HepG2 (cell line): ENCODE results near the gene SMARCA4. TPM values are rescaled to one million over a fixed set of nuclear protein-coding genes. Genes with fewer than 3 reads are reported as not detected.

Experiments
- AGO2 ChIP-seq: fragments of 200-400 bp; formaldehyde crosslinking; optimal IDR thresholded peaks from 2 replicates; pipeline ENCODE3; 2017; ENCODE audit warnings: mild to moderate bottlenecking, low read depth, low read length, moderate library complexity
- DPF2 ChIP-seq: sonication (generic); formaldehyde crosslinking; IDR thresholded peaks from 2 replicates; pipeline ENCODE4 v1.4.0; 2020; ENCODE audit warnings: mild to moderate bottlenecking, low read depth, missing genetic modification reagents, borderline replicate concordance
- EED ChIP-seq: sonication (generic); formaldehyde crosslinking; IDR thresholded peaks from 2 replicates; pipeline ENCODE4 v1.5.0; 2020; ENCODE audit warnings: mild to moderate bottlenecking, missing genetic modification reagents
- EHMT2 ChIP-seq: fragments of 200-600 bp; sonication (generic); IDR thresholded peaks from 2 replicates; pipeline ENCODE4 v1.7.0; 2017; ENCODE audit warnings: antibody characterized with exemption, low read depth, low read length, borderline replicate concordance
- FOXM1 ChIP-seq: sonication (generic); formaldehyde crosslinking; IDR thresholded peaks from 2 replicates; pipeline ENCODE4 v1.5.0; 2020; ENCODE audit warnings: missing genetic modification reagents
- FOXO1 ChIP-seq: sonication (generic); formaldehyde crosslinking; IDR thresholded peaks from 2 replicates; pipeline ENCODE4 v1.4.0; 2020; ENCODE audit warnings: missing genetic modification reagents
- PCBP1 ChIP-seq: fragments of 200-400 bp; formaldehyde crosslinking; IDR thresholded peaks from 2 replicates; pipeline ENCODE4 v1.6.1; 2017; ENCODE audit warnings: mild to moderate bottlenecking, low read depth, low read length, borderline replicate concordance
- RAD51 ChIP-seq: fragments of 450-650 bp; IDR thresholded peaks from 2 replicates; pipeline ENCODE4 v1.6.1; 2016; ENCODE audit warnings: borderline replicate concordance
- TBX3 ChIP-seq: fragments of 450-650 bp; IDR thresholded peaks from 2 replicates; pipeline ENCODE4 v1.6.1; 2017; ENCODE audit warnings: antibody characterized with exemption, mild to moderate bottlenecking, inconsistent platforms, borderline replicate concordance
- TGIF2 ChIP-seq: IDR thresholded peaks from 2 replicates; pipeline ENCODE4 v1.6.1; 2016; ENCODE audit warnings: control low read depth, missing compliant biosample characterization
- ZFP36L1 ChIP-seq: sonication (generic); formaldehyde crosslinking; IDR thresholded peaks from 2 replicates; pipeline ENCODE4 v1.8.0; 2022; ENCODE audit warnings: mild to moderate bottlenecking, missing genetic modification reagents, moderate library complexity
- ZFP90 ChIP-seq: sonication (generic); formaldehyde crosslinking; IDR thresholded peaks from 2 replicates; pipeline ENCODE4 v1.8.0; 2022; ENCODE audit warnings: missing genetic modification reagents, mild to moderate bottlenecking, inconsistent platforms, borderline replicate concordance
- ZIK1 ChIP-seq: sonication (generic); formaldehyde crosslinking; IDR thresholded peaks from 2 replicates; pipeline ENCODE4 v1.5.0; 2020; ENCODE audit warnings: mild to moderate bottlenecking, low read depth, missing genetic modification reagents, borderline replicate concordance
- ZKSCAN8 ChIP-seq: IDR thresholded peaks from 2 replicates; pipeline ENCODE4 v1.6.1; 2016; ENCODE audit warnings: borderline replicate concordance, missing genetic modification reagents, missing compliant biosample characterization
- ZNF180 ChIP-seq: sonication (generic); formaldehyde crosslinking; IDR thresholded peaks from 2 replicates; pipeline ENCODE4 v1.4.0; 2020; ENCODE audit warnings: low read depth, missing genetic modification reagents, borderline replicate concordance
- ZNF543 ChIP-seq: sonication (generic); formaldehyde crosslinking; IDR thresholded peaks from 2 replicates; pipeline ENCODE4 v1.4.0; 2020; ENCODE audit warnings: mild to moderate bottlenecking, missing genetic modification reagents
- ZNF556 ChIP-seq: sonication (generic); formaldehyde crosslinking; IDR thresholded peaks from 2 replicates; pipeline ENCODE4 v1.4.0; 2020; ENCODE audit warnings: mild to moderate bottlenecking, missing genetic modification reagents, borderline replicate concordance
- ZNF670 ChIP-seq: sonication (generic); formaldehyde crosslinking; IDR thresholded peaks from 2 replicates; pipeline ENCODE4 v1.8.0; 2022; ENCODE audit warnings: mild to moderate bottlenecking, missing genetic modification reagents, borderline replicate concordance
- ZNF713 ChIP-seq: sonication (generic); formaldehyde crosslinking; IDR thresholded peaks from 2 replicates; pipeline ENCODE4 v1.4.0; 2020; ENCODE audit warnings: mild to moderate bottlenecking, missing genetic modification reagents
- ZNF768 ChIP-seq: sonication (generic); formaldehyde crosslinking; IDR thresholded peaks from 2 replicates; pipeline ENCODE4 v1.4.0; 2020; ENCODE audit warnings: missing genetic modification reagents
- polyA plus RNA-seq, 8 experiments: library from polyadenylated mRNA; depleted of rRNA in 3 of 8; stranded (reverse) in 7 of 8; unstranded in 1 of 8; fragments of >200 nt; fragmentation: Illumina TruSeq in 4 of 8; extraction: Trizol in 4 of 8; gene quantifications; 2 replicates each; pipeline versions ENCODE4 v1.2.1 to v1.2.3, GENCODE V29; 2011 to 2016; ENCODE audit warnings: low read depth in 4 of 8, missing spikeins in 1 of 8, mixed read lengths in 1 of 8; ENCODE audit not compliant: insufficient read depth in 1 of 8
- total RNA-seq, 5 experiments: library from RNA; depleted of rRNA; stranded (reverse); fragments of >200 nt; fragmentation: Illumina TruSeq; extraction: Trizol; gene quantifications; 2 replicates each; pipeline ENCODE4 v1.2.3, GENCODE V29; 2016; ENCODE audit warnings: low read depth in 1 of 5
- TF ChIP-seq, protein P1 (sequence below): sonication (generic); formaldehyde crosslinking; conservative IDR thresholded peaks from 2 replicates; pipeline ENCODE4 v1.5.0; 2020; ENCODE audit warnings: missing genetic modification reagents
- TF ChIP-seq, protein P2 (sequence below): IDR thresholded peaks from 2 replicates; pipeline ENCODE4 v1.6.1; 2016; ENCODE audit warnings: control low read depth
- TF ChIP-seq, protein P3 (sequence below): sonication (generic); formaldehyde crosslinking; IDR thresholded peaks from 2 replicates; pipeline ENCODE4 v1.5.0; 2020; ENCODE audit warnings: mild to moderate bottlenecking, missing genetic modification reagents
- TF ChIP-seq, protein P4 (sequence below): sonication (generic); formaldehyde crosslinking; IDR thresholded peaks from 2 replicates; pipeline ENCODE4 v1.8.1; 2023; ENCODE audit warnings: mild to moderate bottlenecking, missing genetic modification reagents

SMARCA4 gene
- total and polyA plus RNA-seq, 2 of the 13 experiments (the other 11 are each of a cell fraction or from before 2014, with no cell fraction given) = 25.4 to 45.9 TPM

DNA sequence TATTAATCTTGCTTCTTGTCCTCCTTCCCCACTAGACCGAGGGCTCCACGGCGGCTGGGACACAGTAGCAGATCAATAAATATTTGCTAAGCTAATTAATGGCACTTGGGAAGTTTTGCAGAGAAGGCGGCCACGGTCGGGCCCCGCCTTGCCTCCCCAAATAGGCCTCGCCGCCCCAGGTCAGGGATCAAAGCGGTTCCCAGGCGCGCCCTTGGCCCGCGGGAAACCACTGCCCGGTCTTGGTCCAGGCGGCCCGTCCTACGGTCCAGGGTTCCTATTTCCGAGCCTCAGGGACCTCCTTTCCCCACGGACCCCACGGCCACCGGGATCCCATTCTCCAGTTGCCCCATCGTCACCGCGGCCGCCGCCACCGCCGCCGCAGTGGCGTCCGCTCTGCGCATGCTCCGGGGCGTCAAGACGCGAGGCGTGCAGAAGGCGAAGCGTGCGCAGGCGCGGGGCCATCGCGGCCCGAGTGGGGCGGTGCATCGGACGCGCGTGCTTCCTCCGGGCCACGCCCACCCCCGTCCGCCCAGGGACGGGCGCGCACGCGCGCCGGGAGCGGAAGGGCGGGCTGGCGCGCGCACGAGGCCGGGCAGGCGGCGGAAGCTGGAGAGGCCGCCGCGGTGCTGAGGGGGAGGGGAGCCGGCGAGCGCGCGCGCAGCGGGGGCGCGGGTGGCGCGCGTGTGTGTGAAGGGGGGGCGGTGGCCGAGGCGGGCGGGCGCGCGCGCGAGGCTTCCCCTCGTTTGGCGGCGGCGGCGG, at the start of gene SMARCA4 (continued):
- TF ChIP-seq EHMT2 (no peak), ZFP36L1 (CRISPR knock-in tag) (0 out of 2 replicates have a peak, but pooled peaks have one; percentile 67), ZNF670 (CRISPR knock-in tag) (no peak), FOXO1 (CRISPR knock-in tag) (peak; percentile 69; the same call in 1 of the 2 replicates), ZNF713 (CRISPR knock-in tag) (no peak), RAD51 (no peak), TGIF2 (CRISPR knock-in tag) (0 out of 2 replicates have a peak, but pooled peaks have one; percentile 15), ZNF556 (no peak; the same call in 1 of the 2 replicates), ZKSCAN8 (CRISPR knock-in tag) (no peak), ZNF543 (peak; percentile 69; the same call in 1 of the 2 replicates), ZFP90 (peak; percentile 75; the same call in 1 of the 2 replicates), AGO2 (peak; percentile 85), PCBP1 (peak; percentile 44; the same call in 1 of the 2 replicates), ZIK1 (CRISPR knock-in tag) (peak; percentile 89), ZNF768 (CRISPR knock-in tag) (peak; percentile 24; the same call in 1 of the 2 replicates), DPF2 (CRISPR knock-in tag) (no peak), EED (CRISPR knock-in tag) (peak; percentile 80; the same call in 1 of the 2 replicates), TBX3 (no peak), ZNF180 (CRISPR knock-in tag) (no peak), FOXM1 (no peak)
- TF ChIP-seq, protein P1, sequence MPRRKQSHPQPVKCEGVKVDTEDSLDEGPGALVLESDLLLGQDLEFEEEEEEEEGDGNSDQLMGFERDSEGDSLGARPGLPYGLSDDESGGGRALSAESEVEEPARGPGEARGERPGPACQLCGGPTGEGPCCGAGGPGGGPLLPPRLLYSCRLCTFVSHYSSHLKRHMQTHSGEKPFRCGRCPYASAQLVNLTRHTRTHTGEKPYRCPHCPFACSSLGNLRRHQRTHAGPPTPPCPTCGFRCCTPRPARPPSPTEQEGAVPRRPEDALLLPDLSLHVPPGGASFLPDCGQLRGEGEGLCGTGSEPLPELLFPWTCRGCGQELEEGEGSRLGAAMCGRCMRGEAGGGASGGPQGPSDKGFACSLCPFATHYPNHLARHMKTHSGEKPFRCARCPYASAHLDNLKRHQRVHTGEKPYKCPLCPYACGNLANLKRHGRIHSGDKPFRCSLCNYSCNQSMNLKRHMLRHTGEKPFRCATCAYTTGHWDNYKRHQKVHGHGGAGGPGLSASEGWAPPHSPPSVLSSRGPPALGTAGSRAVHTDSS (CRISPR knock-in tag) = no peak
- TF ChIP-seq, protein P2, sequence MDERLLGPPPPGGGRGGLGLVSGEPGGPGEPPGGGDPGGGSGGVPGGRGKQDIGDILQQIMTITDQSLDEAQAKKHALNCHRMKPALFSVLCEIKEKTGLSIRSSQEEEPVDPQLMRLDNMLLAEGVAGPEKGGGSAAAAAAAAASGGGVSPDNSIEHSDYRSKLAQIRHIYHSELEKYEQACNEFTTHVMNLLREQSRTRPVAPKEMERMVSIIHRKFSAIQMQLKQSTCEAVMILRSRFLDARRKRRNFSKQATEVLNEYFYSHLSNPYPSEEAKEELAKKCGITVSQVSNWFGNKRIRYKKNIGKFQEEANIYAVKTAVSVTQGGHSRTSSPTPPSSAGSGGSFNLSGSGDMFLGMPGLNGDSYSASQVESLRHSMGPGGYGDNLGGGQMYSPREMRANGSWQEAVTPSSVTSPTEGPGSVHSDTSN = no peak
- TF ChIP-seq, protein P3, sequence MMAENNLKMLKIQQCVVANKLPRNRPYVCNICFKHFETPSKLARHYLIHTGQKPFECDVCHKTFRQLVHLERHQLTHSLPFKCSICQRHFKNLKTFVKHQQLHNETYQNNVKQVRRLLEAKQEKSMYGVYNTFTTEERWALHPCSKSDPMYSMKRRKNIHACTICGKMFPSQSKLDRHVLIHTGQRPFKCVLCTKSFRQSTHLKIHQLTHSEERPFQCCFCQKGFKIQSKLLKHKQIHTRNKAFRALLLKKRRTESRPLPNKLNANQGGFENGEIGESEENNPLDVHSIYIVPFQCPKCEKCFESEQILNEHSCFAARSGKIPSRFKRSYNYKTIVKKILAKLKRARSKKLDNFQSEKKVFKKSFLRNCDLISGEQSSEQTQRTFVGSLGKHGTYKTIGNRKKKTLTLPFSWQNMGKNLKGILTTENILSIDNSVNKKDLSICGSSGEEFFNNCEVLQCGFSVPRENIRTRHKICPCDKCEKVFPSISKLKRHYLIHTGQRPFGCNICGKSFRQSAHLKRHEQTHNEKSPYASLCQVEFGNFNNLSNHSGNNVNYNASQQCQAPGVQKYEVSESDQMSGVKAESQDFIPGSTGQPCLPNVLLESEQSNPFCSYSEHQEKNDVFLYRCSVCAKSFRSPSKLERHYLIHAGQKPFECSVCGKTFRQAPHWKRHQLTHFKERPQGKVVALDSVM (CRISPR knock-in tag) = peak; percentile 63
- TF ChIP-seq, protein P4, sequence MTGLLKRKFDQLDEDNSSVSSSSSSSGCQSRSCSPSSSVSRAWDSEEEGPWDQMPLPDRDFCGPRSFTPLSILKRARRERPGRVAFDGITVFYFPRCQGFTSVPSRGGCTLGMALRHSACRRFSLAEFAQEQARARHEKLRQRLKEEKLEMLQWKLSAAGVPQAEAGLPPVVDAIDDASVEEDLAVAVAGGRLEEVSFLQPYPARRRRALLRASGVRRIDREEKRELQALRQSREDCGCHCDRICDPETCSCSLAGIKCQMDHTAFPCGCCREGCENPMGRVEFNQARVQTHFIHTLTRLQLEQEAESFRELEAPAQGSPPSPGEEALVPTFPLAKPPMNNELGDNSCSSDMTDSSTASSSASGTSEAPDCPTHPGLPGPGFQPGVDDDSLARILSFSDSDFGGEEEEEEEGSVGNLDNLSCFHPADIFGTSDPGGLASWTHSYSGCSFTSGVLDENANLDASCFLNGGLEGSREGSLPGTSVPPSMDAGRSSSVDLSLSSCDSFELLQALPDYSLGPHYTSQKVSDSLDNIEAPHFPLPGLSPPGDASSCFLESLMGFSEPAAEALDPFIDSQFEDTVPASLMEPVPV (CRISPR knock-in tag) = no peak
